HCT116 (cell line): Measurements from ENCODE around the gene SERPIND1. TPM values are rescaled to one million over a fixed set of nuclear protein-coding genes. Genes with fewer than 3 reads are reported as not detected.

Source experiments
- ATAC-seq: fragments of 200-7000 bp; cut with Tn5 transposase; 2 replicates; pipeline ENCODE4 v1.9.1; 2020; ENCODE audit warnings: mild to moderate bottlenecking, moderate library complexity
- BruUV-seq: library from RNA; stranded (reverse); fragments of 400-500 nt; replicated peaks from 2 replicates; lab custom pipeline; 2021; lab: Mats Ljungman, UMichigan
- CTCF ChIA-PET: fragments of 300-600 bp; sonication (Branson Sonifier 250); formaldehyde crosslinking; loops from one replicate; lab custom pipeline; 2021; ENCODE audit warnings: antibody characterized with exemption; lab: Charles Lee
- POLR2A ChIA-PET: fragments of 300-600, 350-600 bp; sonication (Branson Sonifier 250); formaldehyde crosslinking; loops from one replicate; lab custom pipeline; 2021; ENCODE audit warnings: antibody characterized with exemption; lab: Charles Lee
- RAD21 ChIA-PET, 2 experiments: fragments of 300-600 bp; sonication (Branson Sonifier 250); formaldehyde crosslinking; loops; one replicate each; lab custom pipeline; 2023; ENCODE audit warnings: low total read pairs in 2 of 2; ENCODE audit not compliant: uncharacterized antibody in 2 of 2, unreplicated experiment in 2 of 2, low non-redundant PET in 1 of 2; lab: Charles Lee
- DNase-seq: peaks from one replicate; pipeline ENCODE4 v3.0.0-alpha.2; 2010; ENCODE audit warnings: low read depth, low spot score
- H2AFZ ChIP-seq: fragments of 200-600 bp; shearing (Covaris generic), sonication (generic); 2 replicates; pipeline ENCODE4 v1.6.1; 2017; ENCODE audit warnings: low read depth, mixed run types, mixed read lengths, antibody characterized with exemption, low read length; ENCODE audit not compliant: poor library complexity, severe bottlenecking
- H3K27ac ChIP-seq: 2 replicates; pipeline ENCODE4 v1.5.1; 2012; ENCODE audit warnings: low read depth, low read length
- H3K27me3 ChIP-seq: fragments of 200-600 bp; sonication (generic); 2 replicates; pipeline ENCODE4 v1.6.1; 2016; ENCODE audit warnings: mixed run types, low read length, mixed read lengths; ENCODE audit not compliant: insufficient read depth
- H3K36me3 ChIP-seq, 2 experiments: fragments of 200-500 bp in 1 of 2; fragments of 200-600 bp in 1 of 2; sonication (Bioruptor generic) in 1 of 2; sonication (generic) in 1 of 2; 2 replicates each; pipeline versions ENCODE4 v1.5.1 to v1.6.1; 2014 to 2016; ENCODE audit warnings: low read length in 2 of 2, inconsistent platforms in 1 of 2, mixed read lengths in 1 of 2, mixed run types in 1 of 2; ENCODE audit not compliant: insufficient read depth in 2 of 2, control insufficient read depth in 1 of 2
- H3K4me1 ChIP-seq, 2 experiments: fragments of 200-600 bp in 1 of 2; sonication (generic) in 1 of 2; 2 replicates each; pipeline versions ENCODE4 v1.5.1 to v1.6.1; 2012 to 2017; ENCODE audit warnings: low read length in 2 of 2, inconsistent platforms in 1 of 2, mild to moderate bottlenecking in 1 of 2, mixed read lengths in 1 of 2, mixed run types in 1 of 2, moderate library complexity in 1 of 2; ENCODE audit not compliant: insufficient read depth in 2 of 2, control insufficient read depth in 1 of 2
- H3K4me2 ChIP-seq: fragments of 200-600 bp; sonication (generic); 2 replicates; pipeline ENCODE4 v1.6.1; 2017; ENCODE audit warnings: mixed run types, low read length, mixed read lengths
- H3K4me3 ChIP-seq, 2 experiments: fragments of 200-600 bp in 1 of 2; sonication (generic) in 1 of 2; replicated peaks in 1 of 2; 2 replicates each; pipeline ENCODE4 v1.5.1; 2011 to 2016; ENCODE audit warnings: low read length in 2 of 2, control low read depth in 1 of 2, low read depth in 1 of 2, mild to moderate bottlenecking in 1 of 2, mixed read lengths in 1 of 2, mixed run types in 1 of 2
- H3K79me2 ChIP-seq: fragments of 200-600 bp; sonication (generic); 2 replicates; pipeline ENCODE4 v1.6.1; 2017; ENCODE audit warnings: mild to moderate bottlenecking, mixed run types, low read length, moderate library complexity, mixed read lengths; ENCODE audit not compliant: insufficient read depth
- H3K9ac ChIP-seq: fragments of 200-600 bp; sonication (generic); 2 replicates; pipeline ENCODE4 v1.6.1; 2016; ENCODE audit warnings: low read length, mixed read lengths
- H3K9me2 ChIP-seq: fragments of 200-600 bp; sonication (generic), shearing (Covaris generic); 2 replicates; pipeline ENCODE4 v1.6.1; 2017; ENCODE audit warnings: mixed run types, mild to moderate bottlenecking, moderate library complexity; ENCODE audit not compliant: insufficient read depth
- H3K9me3 ChIP-seq, 2 experiments: fragments of 200-500 bp in 1 of 2; fragments of 200-600 bp in 1 of 2; sonication (Bioruptor generic) in 1 of 2; sonication (generic) in 1 of 2; 2 replicates each; pipeline ENCODE4 v1.6.1; 2014 to 2017; ENCODE audit warnings: low read length in 2 of 2, mixed read lengths in 2 of 2, inconsistent platforms in 1 of 2, low read depth in 1 of 2, mild to moderate bottlenecking in 1 of 2, mixed run types in 1 of 2, moderate library complexity in 1 of 2; ENCODE audit not compliant: control insufficient read depth in 1 of 2, insufficient read depth in 1 of 2
- H4K20me1 ChIP-seq: fragments of 200-600 bp; sonication (generic), shearing (Covaris generic); 2 replicates; pipeline ENCODE4 v1.6.1; 2017; ENCODE audit warnings: mixed run types, mild to moderate bottlenecking, moderate library complexity; ENCODE audit not compliant: insufficient read depth
- ATF3 ChIP-seq: IDR thresholded peaks from 2 replicates; pipeline ENCODE4 v1.6.1; 2012
- ELF1 ChIP-seq: IDR thresholded peaks from 2 replicates; pipeline ENCODE4 v1.6.1; 2012; ENCODE audit warnings: low read depth, borderline replicate concordance
- EZH2 ChIP-seq: fragments of 200-600 bp; sonication (generic); IDR thresholded peaks from 2 replicates; pipeline ENCODE4 v1.6.1; 2017; ENCODE audit warnings: antibody characterized with exemption, mixed run types
- EZH2phosphoT487 ChIP-seq: fragments of 200-600 bp; IDR thresholded peaks from 2 replicates; pipeline ENCODE4 v1.6.1; 2018; ENCODE audit warnings: antibody characterized with exemption, borderline replicate concordance
- MAX ChIP-seq: IDR thresholded peaks from 2 replicates; pipeline ENCODE4 v1.6.1; 2012
- POLR2A ChIP-seq: IDR thresholded peaks from 2 replicates; pipeline ENCODE4 v1.7.0; 2011; ENCODE audit warnings: borderline replicate concordance; ENCODE audit not compliant: insufficient read depth, insufficient read length; ENCODE audit errors: extremely low read depth
- POLR2AphosphoS5 ChIP-seq: IDR thresholded peaks from 2 replicates; pipeline ENCODE4 v1.6.1; 2011; ENCODE audit warnings: mild to moderate bottlenecking, low read depth, low read length, moderate library complexity
- REST ChIP-seq: IDR thresholded peaks from 2 replicates; pipeline ENCODE4 v1.6.1; 2012; ENCODE audit warnings: low read depth
- SP1 ChIP-seq: IDR thresholded peaks from 2 replicates; pipeline ENCODE4 v1.6.1; 2012; ENCODE audit warnings: low read depth
- TCF7L2 ChIP-seq: IDR thresholded peaks from 2 replicates; pipeline ENCODE4 v1.7.0; 2011; ENCODE audit warnings: borderline replicate concordance, inconsistent platforms; ENCODE audit not compliant: insufficient read depth, insufficient read length; ENCODE audit errors: extremely low read depth
- YY1 ChIP-seq: IDR thresholded peaks from 2 replicates; pipeline ENCODE4 v1.6.1; 2011; ENCODE audit warnings: low read length, low read depth, moderate library complexity, mild to moderate bottlenecking; ENCODE audit not compliant: insufficient replicate concordance; ENCODE audit errors: extremely low read depth
- ZFX ChIP-seq: fragments of 450-650 bp; IDR thresholded peaks from 2 replicates; pipeline ENCODE4 v1.6.1; 2017
- ZNF274 ChIP-seq: fragments of 200-500 bp; sonication (Bioruptor generic); IDR thresholded peaks from 2 replicates; pipeline ENCODE4 v1.6.1; 2014; ENCODE audit warnings: mild to moderate bottlenecking, low read depth, low read length, inconsistent platforms
- intact Hi-C: fragments of 100-400 bp; cut with micrococcal nuclease; formaldehyde crosslinking; loops from 2 replicates; pipeline ENCODE4 v1.10.0; 2022
- total RNA-seq: library from RNA; stranded (reverse); gene quantifications from one replicate; pipeline ENCODE4 v1.2.1, GENCODE V29; 2021; ENCODE audit not compliant: unreplicated experiment

The SERPIND1 gene
- total RNA-seq, 1 experiment from 2014 or later = 0.25 TPM

GRCh38 chr22:20793748-20794649 is 20.1 kb downstream of the SERPIND1 start:
- CTCF ChIA-PET = interaction anchor here (0.6 to 1.6 kb wide), 2 partner anchors 10 to 17 kb away, joined by 3 to 8 read pairs; no protein-coding TSS in a partner anchor
- H3K9ac ChIP-seq = no peak overlapping the region
- peaks cover 2 to 7% of the 10 kb centered on the region in 2 experiments; a peak in 2 of 4 replicates for H3K36me3 ChIP-seq
- H3K9me3 ChIP-seq = no peaks in the 10 kb centered on the region
- no peak overlapping the region for H2AFZ ChIP-seq
- no TSS peak for BruUV-seq
- no peaks in the 10 kb centered on the region for H3K9me2 ChIP-seq
- RAD21 ChIA-PET = interaction anchor here in 1 of 2 experiments (0.6 kb wide), 1 partner anchor 62 kb away, joined by 6 read pairs; no protein-coding TSS in a partner anchor
- DNase-seq (no peak), ATAC-seq (no peak)
- no peaks in the 10 kb centered on the region for H3K4me1 ChIP-seq
- intact Hi-C loops = no loop called here
- no peak for TF ChIP-seq POLR2A
- no peak for TF ChIP-seq ZNF274
- no peak for TF ChIP-seq TCF7L2
- TF ChIP-seq EZH2phosphoT487 = no peak
- TF ChIP-seq ATF3 = no peak
- TF ChIP-seq ZFX = no peak
- TF ChIP-seq MAX = no peak
- no peak for TF ChIP-seq YY1
- TF ChIP-seq POLR2AphosphoS5 = no peak
- no peak for TF ChIP-seq EZH2
- no peak for TF ChIP-seq ELF1
- no peak for TF ChIP-seq REST
- no peak for TF ChIP-seq SP1
- H3K79me2 ChIP-seq = no peaks in the 10 kb centered on the region
- H4K20me1 ChIP-seq = no peaks in the 10 kb centered on the region
- H3K4me3 ChIP-seq = no peak overlapping the region
- no peak overlapping the region for H3K27ac ChIP-seq
- no peak overlapping the region for H3K4me2 ChIP-seq
- no peaks in the 10 kb centered on the region for H3K27me3 ChIP-seq
- POLR2A ChIA-PET = no interaction called here
